A549 treated with dexamethasone at 1 μM for 4 hours (cell line): ENCODE results near the gene RALGPS1. TPM values are rescaled to one million over a fixed set of nuclear protein-coding genes. Genes with fewer than 3 reads are reported as not detected.

Experiments
- total RNA-seq: library from RNA; stranded (reverse); fragments of 200-300 nt; extraction: Qiagen RNA extraction; gene quantifications from 5 replicates; pipeline ENCODE4 v1.2.3, GENCODE V29; 2022

The RALGPS1 gene
- 1.7 to 2.4 TPM (median 1.9 TPM) in 5 replicates for total RNA-seq

GRCh38 chr9:126914458-126915280 is at the start of gene RALGPS1:
RALGPS1 (plus strand) TSS chr9:126914782; CDS start chr9:126962290, 47,508 bp downstream.

GRCh38 chr9:127122176-127123063 is 207.8 kb downstream of the RALGPS1 start, which contains the start of gene ANGPTL2:
ANGPTL2 (minus strand) TSS chr9:127122635; CDS start chr9:127108731, 13,904 bp downstream.

GRCh38 chr9:127264462-127265219 is 350.1 kb downstream of the RALGPS1 start, which contains the start of gene GARNL3:
GARNL3 (plus strand) TSS chr9:127264774; CDS start chr9:127264878, 104 bp downstream.

Other genes starting within 250 kb of the RALGPS1 start
- 5.2 to 11.1 TPM (median 7.8 TPM) in 5 replicates for gene ZBTB43, start 109.7 kb upstream of the RALGPS1 start, total RNA-seq
- gene ZBTB34, start 54.1 kb upstream of the RALGPS1 start, total RNA-seq = 3.3 to 4.8 TPM (median 3.9 TPM) in 5 replicates
- gene ANGPTL2, start 207.9 kb downstream of the RALGPS1 start, total RNA-seq = 0.04 TPM in 1 of 5 replicates, not detected in the others